ENCODE results near the gene EPAS1. TPM values are rescaled to one million over a fixed set of nuclear protein-coding genes. Genes with fewer than 3 reads are reported as not detected.

EPAS1 gene
- total and polyA plus RNA-seq, 2 of the 13 experiments (the other 11 are each of a cell fraction or from before 2014, with no cell fraction given): 47.1 to 182 TPM

DNA sequence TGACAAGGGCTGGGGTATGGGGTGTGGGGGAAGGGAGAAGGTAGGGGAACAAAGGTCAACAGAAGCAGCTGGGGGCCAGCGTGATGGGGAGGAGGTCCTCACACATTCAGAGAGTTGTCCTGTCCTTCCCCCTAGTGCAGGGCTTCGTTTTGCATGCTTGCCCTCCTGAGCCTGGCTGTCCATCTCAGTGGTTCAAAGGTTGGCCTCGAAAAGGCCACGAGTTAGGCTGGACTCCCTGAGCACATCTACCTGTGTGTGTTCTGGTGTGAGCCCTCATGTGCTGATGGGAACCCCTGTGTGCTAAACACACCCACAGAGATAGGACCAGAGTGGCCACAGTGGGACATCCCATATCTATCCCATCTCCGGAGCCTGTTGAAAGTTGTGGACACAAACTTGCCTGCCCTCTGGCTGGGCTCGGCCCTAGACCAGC lies 51.9 kb downstream of the EPAS1 start (continued):
- TF ChIP-seq, protein P1, sequence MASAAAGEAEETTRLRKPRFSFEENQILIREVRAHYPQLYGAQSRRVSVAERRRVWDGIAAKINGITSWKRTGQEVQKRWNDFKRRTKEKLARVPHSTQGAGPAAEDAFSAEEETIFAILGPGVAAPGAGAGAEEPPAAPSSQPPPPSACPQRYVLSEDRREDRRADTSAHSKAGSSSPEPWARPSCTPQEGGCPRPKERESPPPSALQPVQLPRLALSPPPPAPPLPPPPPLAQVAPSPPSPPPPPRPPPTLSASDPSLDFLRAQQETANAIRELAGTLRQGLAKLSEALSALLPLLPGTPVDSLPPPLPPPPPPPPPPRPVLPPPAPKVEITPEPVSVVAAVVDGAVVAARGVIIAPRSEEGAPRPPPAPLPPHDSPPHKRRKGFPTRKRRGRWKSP (CRISPR knock-in tag; IDR thresholded peaks at IDR 0.05): no peak
- TF ChIP-seq, protein P2, sequence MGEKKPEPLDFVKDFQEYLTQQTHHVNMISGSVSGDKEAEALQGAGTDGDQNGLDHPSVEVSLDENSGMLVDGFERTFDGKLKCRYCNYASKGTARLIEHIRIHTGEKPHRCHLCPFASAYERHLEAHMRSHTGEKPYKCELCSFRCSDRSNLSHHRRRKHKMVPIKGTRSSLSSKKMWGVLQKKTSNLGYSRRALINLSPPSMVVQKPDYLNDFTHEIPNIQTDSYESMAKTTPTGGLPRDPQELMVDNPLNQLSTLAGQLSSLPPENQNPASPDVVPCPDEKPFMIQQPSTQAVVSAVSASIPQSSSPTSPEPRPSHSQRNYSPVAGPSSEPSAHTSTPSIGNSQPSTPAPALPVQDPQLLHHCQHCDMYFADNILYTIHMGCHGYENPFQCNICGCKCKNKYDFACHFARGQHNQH (CRISPR knock-in tag; IDR thresholded peaks at IDR 0.05): 0 out of 2 replicates have a peak, but pooled peaks have one; percentile 40
- TF ChIP-seq NFKB2 (CRISPR knock-in tag; IDR thresholded peaks at IDR 0.05; ENCODE audit: borderline replicate concordance) (peak; percentile 80; the same call in 1 of the 2 replicates), ESRRA (CRISPR knock-in tag; IDR thresholded peaks at IDR 0.05; ENCODE audit: low read depth) (peak; percentile 40; the same call in 1 of the 2 replicates), LCORL (IDR thresholded peaks at IDR 0.05) (no peak), LCORL (CRISPR knock-in tag; IDR thresholded peaks at IDR 0.05) (peak; percentile 75), ZNF10 (CRISPR knock-in tag; IDR thresholded peaks at IDR 0.05; ENCODE audit: borderline replicate concordance, low read depth) (no peak), ARNTL (CRISPR knock-in tag; IDR thresholded peaks at IDR 0.05) (peak; percentile 43; the same call in 1 of the 2 replicates), MXD4 (CRISPR knock-in tag; IDR thresholded peaks at IDR 0.05) (no peak), NCOA1 (CRISPR knock-in tag; IDR thresholded peaks at IDR 0.05) (0 out of 2 replicates have a peak, but pooled peaks have one; percentile 27), KMT2A (CRISPR knock-in tag; IDR thresholded peaks at IDR 0.05) (peak; percentile 75), ZSCAN22 (CRISPR knock-in tag; IDR thresholded peaks at IDR 0.05) (no peak)
- TF ChIP-seq, protein P3, sequence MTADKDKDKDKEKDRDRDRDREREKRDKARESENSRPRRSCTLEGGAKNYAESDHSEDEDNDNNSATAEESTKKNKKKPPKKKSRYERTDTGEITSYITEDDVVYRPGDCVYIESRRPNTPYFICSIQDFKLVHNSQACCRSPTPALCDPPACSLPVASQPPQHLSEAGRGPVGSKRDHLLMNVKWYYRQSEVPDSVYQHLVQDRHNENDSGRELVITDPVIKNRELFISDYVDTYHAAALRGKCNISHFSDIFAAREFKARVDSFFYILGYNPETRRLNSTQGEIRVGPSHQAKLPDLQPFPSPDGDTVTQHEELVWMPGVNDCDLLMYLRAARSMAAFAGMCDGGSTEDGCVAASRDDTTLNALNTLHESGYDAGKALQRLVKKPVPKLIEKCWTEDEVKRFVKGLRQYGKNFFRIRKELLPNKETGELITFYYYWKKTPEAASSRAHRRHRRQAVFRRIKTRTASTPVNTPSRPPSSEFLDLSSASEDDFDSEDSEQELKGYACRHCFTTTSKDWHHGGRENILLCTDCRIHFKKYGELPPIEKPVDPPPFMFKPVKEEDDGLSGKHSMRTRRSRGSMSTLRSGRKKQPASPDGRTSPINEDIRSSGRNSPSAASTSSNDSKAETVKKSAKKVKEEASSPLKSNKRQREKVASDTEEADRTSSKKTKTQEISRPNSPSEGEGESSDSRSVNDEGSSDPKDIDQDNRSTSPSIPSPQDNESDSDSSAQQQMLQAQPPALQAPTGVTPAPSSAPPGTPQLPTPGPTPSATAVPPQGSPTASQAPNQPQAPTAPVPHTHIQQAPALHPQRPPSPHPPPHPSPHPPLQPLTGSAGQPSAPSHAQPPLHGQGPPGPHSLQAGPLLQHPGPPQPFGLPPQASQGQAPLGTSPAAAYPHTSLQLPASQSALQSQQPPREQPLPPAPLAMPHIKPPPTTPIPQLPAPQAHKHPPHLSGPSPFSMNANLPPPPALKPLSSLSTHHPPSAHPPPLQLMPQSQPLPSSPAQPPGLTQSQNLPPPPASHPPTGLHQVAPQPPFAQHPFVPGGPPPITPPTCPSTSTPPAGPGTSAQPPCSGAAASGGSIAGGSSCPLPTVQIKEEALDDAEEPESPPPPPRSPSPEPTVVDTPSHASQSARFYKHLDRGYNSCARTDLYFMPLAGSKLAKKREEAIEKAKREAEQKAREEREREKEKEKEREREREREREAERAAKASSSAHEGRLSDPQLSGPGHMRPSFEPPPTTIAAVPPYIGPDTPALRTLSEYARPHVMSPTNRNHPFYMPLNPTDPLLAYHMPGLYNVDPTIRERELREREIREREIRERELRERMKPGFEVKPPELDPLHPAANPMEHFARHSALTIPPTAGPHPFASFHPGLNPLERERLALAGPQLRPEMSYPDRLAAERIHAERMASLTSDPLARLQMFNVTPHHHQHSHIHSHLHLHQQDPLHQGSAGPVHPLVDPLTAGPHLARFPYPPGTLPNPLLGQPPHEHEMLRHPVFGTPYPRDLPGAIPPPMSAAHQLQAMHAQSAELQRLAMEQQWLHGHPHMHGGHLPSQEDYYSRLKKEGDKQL (CRISPR knock-in tag; IDR thresholded peaks at IDR 0.05; ENCODE audit: low read depth): 0 out of 2 replicates have a peak, but pooled peaks have one; percentile 31
- TF ChIP-seq, protein P4, sequence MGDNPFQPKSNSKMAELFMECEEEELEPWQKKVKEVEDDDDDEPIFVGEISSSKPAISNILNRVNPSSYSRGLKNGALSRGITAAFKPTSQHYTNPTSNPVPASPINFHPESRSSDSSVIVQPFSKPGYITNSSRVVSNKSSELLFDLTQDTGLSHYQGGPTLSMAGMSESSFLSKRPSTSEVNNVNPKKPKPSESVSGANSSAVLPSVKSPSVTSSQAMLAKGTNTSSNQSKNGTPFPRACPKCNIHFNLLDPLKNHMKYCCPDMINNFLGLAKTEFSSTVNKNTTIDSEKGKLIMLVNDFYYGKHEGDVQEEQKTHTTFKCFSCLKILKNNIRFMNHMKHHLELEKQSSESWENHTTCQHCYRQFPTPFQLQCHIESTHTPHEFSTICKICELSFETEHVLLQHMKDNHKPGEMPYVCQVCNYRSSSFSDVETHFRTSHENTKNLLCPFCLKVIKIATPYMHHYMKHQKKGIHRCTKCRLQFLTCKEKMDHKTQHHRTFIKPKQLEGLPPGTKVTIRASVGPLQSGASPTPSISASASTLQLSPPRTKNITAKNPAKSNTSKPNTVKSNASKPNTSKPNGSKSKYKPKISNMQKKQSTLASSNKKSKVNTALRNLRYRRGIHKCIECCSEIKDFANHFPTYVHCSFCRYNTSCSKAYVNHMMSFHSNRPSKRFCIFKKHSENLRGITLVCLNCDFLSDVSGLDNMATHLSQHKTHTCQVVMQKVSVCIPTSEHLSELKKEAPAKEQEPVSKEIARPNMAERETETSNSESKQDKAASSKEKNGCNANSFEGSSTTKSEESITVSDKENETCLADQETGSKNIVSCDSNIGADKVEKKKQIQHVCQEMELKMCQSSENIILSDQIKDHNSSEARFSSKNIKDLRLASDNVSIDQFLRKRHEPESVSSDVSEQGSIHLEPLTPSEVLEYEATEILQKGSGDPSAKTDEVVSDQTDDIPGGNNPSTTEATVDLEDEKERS (CRISPR knock-in tag; IDR thresholded peaks at IDR 0.05): 0 out of 2 replicates have a peak, but pooled peaks have one; percentile 38
- TF ChIP-seq, protein P5, sequence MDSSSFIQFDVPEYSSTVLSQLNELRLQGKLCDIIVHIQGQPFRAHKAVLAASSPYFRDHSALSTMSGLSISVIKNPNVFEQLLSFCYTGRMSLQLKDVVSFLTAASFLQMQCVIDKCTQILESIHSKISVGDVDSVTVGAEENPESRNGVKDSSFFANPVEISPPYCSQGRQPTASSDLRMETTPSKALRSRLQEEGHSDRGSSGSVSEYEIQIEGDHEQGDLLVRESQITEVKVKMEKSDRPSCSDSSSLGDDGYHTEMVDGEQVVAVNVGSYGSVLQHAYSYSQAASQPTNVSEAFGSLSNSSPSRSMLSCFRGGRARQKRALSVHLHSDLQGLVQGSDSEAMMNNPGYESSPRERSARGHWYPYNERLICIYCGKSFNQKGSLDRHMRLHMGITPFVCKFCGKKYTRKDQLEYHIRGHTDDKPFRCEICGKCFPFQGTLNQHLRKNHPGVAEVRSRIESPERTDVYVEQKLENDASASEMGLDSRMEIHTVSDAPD (CRISPR knock-in tag; IDR thresholded peaks at IDR 0.05): no peak
